C4-2B (cell line): ENCODE measurements around the gene MEGF11.

ENCODE experiments used
- H3K27ac ChIP-seq: fragments of 450-650 bp; 2 replicates; pipeline ENCODE4 v1.5.1; 2017
- ZFX ChIP-seq: fragments of 450-650 bp; IDR thresholded peaks from 2 replicates; pipeline ENCODE4 v1.6.1; 2017
- TF ChIP-seq, protein P1 (sequence below): fragments of 450-650 bp; conservative IDR thresholded peaks from 2 replicates; pipeline ENCODE4 v1.5.1; 2017; ENCODE audit warnings: mild to moderate bottlenecking

MEGF11 gene

GRCh38 chr15:66188464-66188863, 65.1 kb downstream of the MEGF11 start:
- TF ChIP-seq, protein P1, sequence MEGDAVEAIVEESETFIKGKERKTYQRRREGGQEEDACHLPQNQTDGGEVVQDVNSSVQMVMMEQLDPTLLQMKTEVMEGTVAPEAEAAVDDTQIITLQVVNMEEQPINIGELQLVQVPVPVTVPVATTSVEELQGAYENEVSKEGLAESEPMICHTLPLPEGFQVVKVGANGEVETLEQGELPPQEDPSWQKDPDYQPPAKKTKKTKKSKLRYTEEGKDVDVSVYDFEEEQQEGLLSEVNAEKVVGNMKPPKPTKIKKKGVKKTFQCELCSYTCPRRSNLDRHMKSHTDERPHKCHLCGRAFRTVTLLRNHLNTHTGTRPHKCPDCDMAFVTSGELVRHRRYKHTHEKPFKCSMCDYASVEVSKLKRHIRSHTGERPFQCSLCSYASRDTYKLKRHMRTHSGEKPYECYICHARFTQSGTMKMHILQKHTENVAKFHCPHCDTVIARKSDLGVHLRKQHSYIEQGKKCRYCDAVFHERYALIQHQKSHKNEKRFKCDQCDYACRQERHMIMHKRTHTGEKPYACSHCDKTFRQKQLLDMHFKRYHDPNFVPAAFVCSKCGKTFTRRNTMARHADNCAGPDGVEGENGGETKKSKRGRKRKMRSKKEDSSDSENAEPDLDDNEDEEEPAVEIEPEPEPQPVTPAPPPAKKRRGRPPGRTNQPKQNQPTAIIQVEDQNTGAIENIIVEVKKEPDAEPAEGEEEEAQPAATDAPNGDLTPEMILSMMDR: no peak
- TF ChIP-seq ZFX: no peak
- H3K27ac ChIP-seq: no peak overlapping the region

GRCh38 chr15:66187271-66187670, 66.3 kb downstream of the MEGF11 start:
- no peak overlapping the region for H3K27ac ChIP-seq
- TF ChIP-seq, protein P1: no peak
- no peak for TF ChIP-seq ZFX

DNA sequence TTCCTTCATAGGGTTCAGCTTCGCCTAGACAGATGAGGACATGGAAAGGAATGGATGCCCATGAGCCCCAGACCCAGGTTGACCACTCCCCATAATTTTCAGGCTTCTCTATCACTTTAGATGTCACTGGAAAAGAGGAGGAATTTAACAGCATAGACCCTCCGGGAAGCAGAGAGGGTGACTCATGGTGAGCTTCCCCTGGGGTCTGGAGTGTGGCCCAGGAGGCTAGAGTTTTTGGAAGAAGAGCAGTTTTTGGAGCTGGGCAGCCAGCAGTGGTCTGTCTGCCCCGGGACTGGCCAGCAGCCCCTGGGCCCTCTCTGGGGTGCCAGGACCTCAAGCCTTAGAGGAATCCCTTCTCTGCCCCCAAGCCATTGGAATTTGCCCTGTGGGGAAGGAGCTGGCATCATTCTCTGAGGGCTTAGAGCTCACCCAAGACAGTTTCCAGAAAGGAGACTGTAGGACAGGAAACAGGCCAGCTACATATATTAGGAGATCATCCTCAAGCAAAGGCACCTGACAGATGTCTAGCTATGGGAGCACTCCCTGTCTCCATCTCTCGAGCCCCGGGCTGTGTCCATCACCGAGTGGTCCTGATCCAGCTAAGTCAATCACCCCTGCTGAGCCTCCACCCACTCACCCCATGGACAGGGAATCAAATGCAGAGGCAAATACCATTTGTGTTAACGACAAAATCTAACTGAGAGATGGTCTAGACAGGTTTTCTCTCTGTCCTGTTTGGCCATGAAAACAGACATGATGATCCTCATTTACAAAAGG, 67.3 kb downstream of the MEGF11 start:
- no peak overlapping the region for H3K27ac ChIP-seq
- TF ChIP-seq, protein P1: no peak
- TF ChIP-seq ZFX: no peak

DNA sequence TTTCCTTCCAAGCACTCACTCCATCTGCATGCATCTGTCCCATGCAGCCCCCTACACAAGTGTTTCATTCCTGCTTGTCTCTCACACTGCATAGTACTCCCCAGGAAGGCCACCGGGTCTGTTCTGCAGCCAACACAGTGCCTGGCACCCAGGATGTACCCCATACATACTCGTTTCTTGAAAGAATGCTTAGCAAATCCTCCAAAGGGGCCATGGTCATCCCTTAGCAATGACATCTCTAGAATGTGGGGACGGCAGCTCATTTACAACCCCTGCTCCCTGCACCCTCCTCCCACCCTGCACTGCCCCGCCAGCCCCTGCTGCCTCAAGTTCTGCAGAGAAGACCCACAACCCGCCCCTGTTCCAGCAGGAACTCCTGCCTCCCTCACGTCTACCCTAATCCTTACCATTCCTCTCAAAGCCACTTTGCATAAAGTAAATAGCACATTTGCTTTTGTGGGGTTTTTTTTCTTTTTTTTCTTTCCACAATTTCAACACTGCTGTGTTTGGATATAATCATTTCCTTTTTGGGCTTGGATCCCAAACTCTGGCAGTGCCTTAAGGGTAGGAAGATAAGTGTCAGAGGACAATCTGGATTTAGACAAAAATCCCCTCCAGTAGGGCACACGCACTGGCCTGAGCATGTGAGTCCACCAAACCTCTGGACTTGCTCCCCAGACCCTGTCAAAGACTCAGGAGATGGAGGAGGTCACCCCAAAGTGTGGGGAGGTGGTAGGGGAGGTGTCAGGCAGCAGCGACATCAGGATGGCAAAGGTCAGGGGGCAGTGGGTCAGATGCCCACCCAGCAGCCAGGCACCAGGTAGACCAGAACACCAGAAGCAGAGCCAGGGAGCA, 68.4 kb downstream of the MEGF11 start:
- TF ChIP-seq, protein P1: no peak
- TF ChIP-seq ZFX: no peak
- H3K27ac ChIP-seq: no peak overlapping the region

DNA sequence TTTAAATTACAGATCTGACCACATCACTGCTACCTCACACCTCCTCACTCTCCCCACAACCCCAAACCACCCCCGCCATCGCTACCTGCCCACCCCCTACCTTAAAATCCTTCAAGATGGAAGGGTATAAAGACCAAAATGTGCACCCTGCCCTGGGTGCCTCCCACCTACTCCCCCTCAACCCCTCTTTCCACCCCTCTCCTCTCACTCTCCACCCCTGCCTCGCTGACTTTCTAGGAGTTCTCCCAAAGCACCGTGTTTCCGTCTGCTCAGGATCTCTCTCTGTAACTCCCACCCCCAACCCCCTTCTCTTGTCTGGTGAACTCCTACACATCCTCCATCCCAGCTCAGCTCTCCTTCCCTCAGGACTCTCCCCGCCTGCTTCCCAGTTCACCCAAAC, 69.1 kb downstream of the MEGF11 start:
- no peak overlapping the region for H3K27ac ChIP-seq
- no peak for TF ChIP-seq ZFX
- TF ChIP-seq, protein P1: no peak

GRCh38 chr15:66180531-66181097, 72.9 kb downstream of the MEGF11 start:
- no peak overlapping the region for H3K27ac ChIP-seq
- no peak for TF ChIP-seq ZFX
- TF ChIP-seq, protein P1: no peak

- TF ChIP-seq, protein P1: no peak
- TF ChIP-seq ZFX: no peak
- no peak overlapping the region for H3K27ac ChIP-seq
Observed at GRCh38 chr15:66178531-66178910, 75.0 kb downstream of the MEGF11 start.
